Neural progenitor cell (in vitro differentiated cells): ENCODE results near the gene RNFT2. TPM values are rescaled to one million over a fixed set of nuclear protein-coding genes. Genes with fewer than 3 reads are reported as not detected.

Source experiments
- DNase-seq: peaks from one replicate; pipeline ENCODE4 v3.0.0-alpha.2; 2016; ENCODE audit warnings: low spot score
- H2AFZ ChIP-seq: fragments of 200-600 bp; sonication (generic); replicated peaks from 2 replicates; pipeline ENCODE4 v1.6.1; 2016; ENCODE audit warnings: antibody characterized with exemption
- H3F3A ChIP-seq: fragments of 200-600 bp; sonication (generic); 2 replicates; pipeline ENCODE4 v1.6.1; 2016; ENCODE audit warnings: antibody characterized with exemption, low read depth
- H3K27ac ChIP-seq: fragments of 200-600 bp; sonication (generic); 2 replicates; pipeline ENCODE4 v1.5.1; 2016; ENCODE audit warnings: mild to moderate bottlenecking
- H3K27me3 ChIP-seq: fragments of 200-600 bp; sonication (generic); 2 replicates; pipeline ENCODE4 v1.6.1; 2016; ENCODE audit warnings: mild to moderate bottlenecking, moderate library complexity
- H3K36me3 ChIP-seq: fragments of 200-600 bp; sonication (generic); 2 replicates; pipeline ENCODE4 v1.5.1; 2016
- H3K4me1 ChIP-seq: fragments of 200-600 bp; sonication (generic); 2 replicates; pipeline ENCODE4 v1.6.1; 2016; ENCODE audit warnings: mixed run types
- H3K4me2 ChIP-seq: fragments of 200-600 bp; sonication (generic); 2 replicates; pipeline ENCODE4 v1.6.1; 2016
- H3K4me3 ChIP-seq: fragments of 200-600 bp; sonication (generic); 2 replicates; pipeline ENCODE4 v1.5.1; 2016
- H3K79me2 ChIP-seq: fragments of 200-600 bp; sonication (generic); 2 replicates; pipeline ENCODE4 v1.6.1; 2016; ENCODE audit warnings: low read depth
- H3K9ac ChIP-seq: fragments of 200-600 bp; sonication (generic); 2 replicates; pipeline ENCODE4 v1.6.1; 2016
- H3K9me3 ChIP-seq: fragments of 200-600 bp; sonication (generic); 2 replicates; pipeline ENCODE4 v1.5.1; 2016; ENCODE audit warnings: low read depth
- H4K20me1 ChIP-seq: fragments of 200-600 bp; sonication (generic); 2 replicates; pipeline ENCODE4 v1.6.1; 2016; ENCODE audit warnings: low read depth
- H3K27ac Mint-ChIP-seq: 3 replicates; pipeline ENCODE4 v1.8.0; 2021; ENCODE audit warnings: mixed read lengths
- H3K27me3 Mint-ChIP-seq: 2 replicates; pipeline ENCODE4 v1.8.0; 2022; ENCODE audit warnings: low read depth, mild to moderate bottlenecking, inconsistent platforms, moderate library complexity, mixed read lengths; ENCODE audit not compliant: insufficient read depth
- H3K36me3 Mint-ChIP-seq: 3 replicates; pipeline ENCODE4 v1.8.0; 2021; ENCODE audit warnings: mixed read lengths
- H3K4me1 Mint-ChIP-seq: 3 replicates; pipeline ENCODE4 v1.8.0; 2021; ENCODE audit warnings: mixed read lengths
- H3K4me3 Mint-ChIP-seq: 3 replicates; pipeline ENCODE4 v1.8.0; 2021; ENCODE audit warnings: mild to moderate bottlenecking, moderate library complexity, mixed read lengths
- H3K9me3 Mint-ChIP-seq: 3 replicates; pipeline ENCODE4 v1.8.0; 2020; ENCODE audit warnings: mixed read lengths
- EZH2 ChIP-seq: fragments of 200-600 bp; sonication (generic); IDR thresholded peaks from 2 replicates; pipeline ENCODE4 v1.6.1; 2017; ENCODE audit warnings: antibody characterized with exemption, mild to moderate bottlenecking, moderate library complexity
- EZH2phosphoT487 ChIP-seq: fragments of 200-600 bp; sonication (generic); IDR thresholded peaks from 2 replicates; pipeline ENCODE4 v1.6.1; 2017; ENCODE audit warnings: antibody characterized with exemption
- total RNA-seq: library from RNA; depleted of rRNA; stranded (reverse); fragments of >200 nt; gene quantifications from 2 replicates; pipeline ENCODE4 v1.2.3, GENCODE V29; 2015; ENCODE audit warnings: low replicate concordance
- TF ChIP-seq, protein P1 (sequence below): fragments of 200-600 bp; sonication (generic); IDR thresholded peaks from 2 replicates; pipeline ENCODE4 v1.5.1; 2017; ENCODE audit warnings: antibody characterized with exemption, mild to moderate bottlenecking

The RNFT2 gene
- total RNA-seq, 1 donor from 2014 or later = 26.9 TPM

DNA sequence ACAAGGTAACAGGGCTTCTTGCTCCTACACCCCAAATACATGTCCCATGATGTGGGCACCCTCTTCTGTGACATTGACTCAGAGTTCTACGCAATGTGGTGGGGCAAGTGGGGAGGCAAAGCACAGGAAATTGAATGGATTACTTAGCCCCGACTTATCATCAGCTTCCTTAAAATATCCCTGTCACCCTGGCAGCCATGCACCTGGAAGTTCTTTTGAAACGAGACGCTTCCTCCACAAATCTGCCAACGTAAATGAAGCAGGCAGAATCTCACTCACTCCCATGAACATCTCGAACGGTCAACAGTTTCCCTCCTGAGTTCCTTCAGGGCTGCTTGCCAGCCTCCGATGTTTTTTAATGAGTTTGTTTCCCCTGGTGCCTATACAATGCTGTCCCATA, 33.5 kb downstream of the RNFT2 start:
- Mint-ChIP-seq H3K27me3 (peaks cover 4% of the 10 kb centered on the region), H3K36me3 (peaks cover 17% of the 10 kb centered on the region), H3K27ac (no peak overlapping the region), H3K4me1 (no peaks in the 10 kb centered on the region), H3K9me3 (no peaks in the 10 kb centered on the region), H3K4me3 (no peak overlapping the region)
- Histone ChIP-seq H3F3A (no peaks in the 10 kb centered on the region), H3K4me3 (no peak overlapping the region), H3K27ac (no peak overlapping the region), H3K79me2 (no peaks in the 10 kb centered on the region), H2AFZ (no peak overlapping the region), H3K9me3 (no peaks in the 10 kb centered on the region), H3K4me1 (no peaks in the 10 kb centered on the region), H3K27me3 (no peaks in the 10 kb centered on the region), H3K36me3 (peaks cover 4% of the 10 kb centered on the region), H3K4me2 (no peak overlapping the region), H4K20me1 (no peaks in the 10 kb centered on the region), H3K9ac (no peak overlapping the region)
- TF ChIP-seq, protein P1, sequence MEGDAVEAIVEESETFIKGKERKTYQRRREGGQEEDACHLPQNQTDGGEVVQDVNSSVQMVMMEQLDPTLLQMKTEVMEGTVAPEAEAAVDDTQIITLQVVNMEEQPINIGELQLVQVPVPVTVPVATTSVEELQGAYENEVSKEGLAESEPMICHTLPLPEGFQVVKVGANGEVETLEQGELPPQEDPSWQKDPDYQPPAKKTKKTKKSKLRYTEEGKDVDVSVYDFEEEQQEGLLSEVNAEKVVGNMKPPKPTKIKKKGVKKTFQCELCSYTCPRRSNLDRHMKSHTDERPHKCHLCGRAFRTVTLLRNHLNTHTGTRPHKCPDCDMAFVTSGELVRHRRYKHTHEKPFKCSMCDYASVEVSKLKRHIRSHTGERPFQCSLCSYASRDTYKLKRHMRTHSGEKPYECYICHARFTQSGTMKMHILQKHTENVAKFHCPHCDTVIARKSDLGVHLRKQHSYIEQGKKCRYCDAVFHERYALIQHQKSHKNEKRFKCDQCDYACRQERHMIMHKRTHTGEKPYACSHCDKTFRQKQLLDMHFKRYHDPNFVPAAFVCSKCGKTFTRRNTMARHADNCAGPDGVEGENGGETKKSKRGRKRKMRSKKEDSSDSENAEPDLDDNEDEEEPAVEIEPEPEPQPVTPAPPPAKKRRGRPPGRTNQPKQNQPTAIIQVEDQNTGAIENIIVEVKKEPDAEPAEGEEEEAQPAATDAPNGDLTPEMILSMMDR = no peak
- TF ChIP-seq EZH2phosphoT487 = no peak
- TF ChIP-seq EZH2 = no peak
- no peak for DNase-seq

DNA sequence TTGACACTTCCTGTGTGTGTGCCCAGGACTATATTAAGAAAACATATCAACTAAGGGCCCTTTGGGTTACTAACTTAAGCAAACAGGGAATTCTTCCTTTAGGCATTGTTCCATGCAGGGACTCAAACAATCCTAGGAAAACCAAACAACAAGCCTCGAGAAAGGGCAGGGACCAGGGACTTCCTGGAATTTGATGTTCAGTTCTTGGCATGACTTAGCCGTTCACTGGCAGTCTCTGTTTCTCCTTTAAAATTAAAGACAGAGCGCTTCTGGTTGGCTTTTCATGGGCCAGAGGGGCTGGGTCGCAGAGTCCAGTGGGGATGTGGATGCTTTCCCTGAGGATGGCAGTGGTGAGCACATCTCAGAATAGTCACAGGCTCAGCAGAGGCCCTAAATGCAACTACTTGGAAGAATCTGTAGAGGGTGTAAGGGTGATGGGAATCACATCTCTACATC, 35.2 kb downstream of the RNFT2 start:
- H3K4me3 Mint-ChIP-seq = no peak overlapping the region
- peaks cover 13% of the 10 kb centered on the region for H3K36me3 Mint-ChIP-seq
- no peaks in the 10 kb centered on the region for H3K4me1 ChIP-seq
- no peaks in the 10 kb centered on the region for H3K79me2 ChIP-seq
- H3F3A ChIP-seq = no peaks in the 10 kb centered on the region
- no peak overlapping the region for H3K4me3 ChIP-seq
- peaks cover 4% of the 10 kb centered on the region for H3K27me3 Mint-ChIP-seq
- H3K4me2 ChIP-seq = no peak overlapping the region
- no peaks in the 10 kb centered on the region for H3K9me3 ChIP-seq
- no peaks in the 10 kb centered on the region for H4K20me1 ChIP-seq
- H3K9me3 Mint-ChIP-seq = no peaks in the 10 kb centered on the region
- TF ChIP-seq, protein P1 = peak; percentile 18
- TF ChIP-seq EZH2 = no peak
- TF ChIP-seq EZH2phosphoT487 = no peak
- H3K36me3 ChIP-seq = peaks cover 4% of the 10 kb centered on the region
- no peak overlapping the region for H3K27ac ChIP-seq
- no peaks in the 10 kb centered on the region for H3K27me3 ChIP-seq
- no peak overlapping the region for H3K9ac ChIP-seq
- peak; percentile 15 for DNase-seq
- no peak overlapping the region for H2AFZ ChIP-seq
- no peaks in the 10 kb centered on the region for H3K4me1 Mint-ChIP-seq
- H3K27ac Mint-ChIP-seq = no peak overlapping the region

DNA sequence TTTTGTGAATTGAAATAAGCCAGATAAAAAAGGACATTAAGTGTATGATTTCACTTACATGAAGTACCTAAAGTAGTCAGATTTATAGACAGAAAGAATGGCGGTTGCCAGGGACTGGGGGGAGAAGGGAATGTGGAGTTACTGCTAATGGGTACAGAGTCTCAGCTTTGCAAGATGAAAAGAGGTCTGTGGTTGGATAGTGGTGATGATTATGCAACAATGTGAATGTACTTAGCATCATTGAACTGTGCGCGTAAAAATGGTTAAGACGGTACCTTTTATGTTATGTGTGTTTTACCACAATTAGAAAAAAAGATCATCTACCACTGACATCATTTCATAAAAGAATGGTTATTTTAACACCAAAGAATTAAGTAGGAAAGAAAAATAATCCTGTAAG, 35.9 kb downstream of the RNFT2 start:
- H3K4me3 Mint-ChIP-seq = no peak overlapping the region
- Histone ChIP-seq H3K4me2 (no peak overlapping the region), H2AFZ (no peak overlapping the region), H4K20me1 (no peaks in the 10 kb centered on the region), H3F3A (no peaks in the 10 kb centered on the region), H3K9ac (no peak overlapping the region), H3K4me3 (no peak overlapping the region), H3K4me1 (no peaks in the 10 kb centered on the region), H3K36me3 (peaks cover 4% of the 10 kb centered on the region), H3K9me3 (no peaks in the 10 kb centered on the region), H3K27ac (no peak overlapping the region), H3K27me3 (no peaks in the 10 kb centered on the region), H3K79me2 (no peaks in the 10 kb centered on the region)
- no peaks in the 10 kb centered on the region for H3K4me1 Mint-ChIP-seq
- peaks cover 4% of the 10 kb centered on the region for H3K27me3 Mint-ChIP-seq
- no peak for DNase-seq
- no peaks in the 10 kb centered on the region for H3K9me3 Mint-ChIP-seq
- TF ChIP-seq, protein P1 = no peak
- TF ChIP-seq EZH2 (no peak), EZH2phosphoT487 (no peak)
- H3K27ac Mint-ChIP-seq = no peak overlapping the region
- peaks cover 15% of the 10 kb centered on the region for H3K36me3 Mint-ChIP-seq
